Activated T-cell treated with anti-CD3 and anti-CD28 coated beads, Interleukin-2, amount 50 U/mL, for 24 hours (primary cell): ENCODE data around the gene ARHGAP18.

Experiments used
- DNase-seq: peaks from one replicate; pipeline ENCODE4 v3.0.0-alpha.2; 2020
- H3K27ac Mint-ChIP-seq: 2 replicates; pipeline ENCODE4 v1.8.0; 2020; ENCODE audit warnings: mild to moderate bottlenecking, mixed read lengths
- H3K27me3 Mint-ChIP-seq: 2 replicates; pipeline ENCODE4 v1.8.0; 2020; ENCODE audit warnings: mixed read lengths
- H3K36me3 Mint-ChIP-seq: 2 replicates; pipeline ENCODE4 v1.8.0; 2020; ENCODE audit warnings: low read depth, mixed read lengths
- H3K4me1 Mint-ChIP-seq: 2 replicates; pipeline ENCODE4 v1.8.0; 2020; ENCODE audit warnings: low read depth, mixed read lengths
- H3K4me3 Mint-ChIP-seq: 2 replicates; pipeline ENCODE4 v1.8.0; 2020; ENCODE audit warnings: mild to moderate bottlenecking, moderate library complexity, mixed read lengths
- H3K9me3 Mint-ChIP-seq: 2 replicates; pipeline ENCODE4 v1.8.0; 2020; ENCODE audit warnings: mixed read lengths

ARHGAP18 gene

DNA sequence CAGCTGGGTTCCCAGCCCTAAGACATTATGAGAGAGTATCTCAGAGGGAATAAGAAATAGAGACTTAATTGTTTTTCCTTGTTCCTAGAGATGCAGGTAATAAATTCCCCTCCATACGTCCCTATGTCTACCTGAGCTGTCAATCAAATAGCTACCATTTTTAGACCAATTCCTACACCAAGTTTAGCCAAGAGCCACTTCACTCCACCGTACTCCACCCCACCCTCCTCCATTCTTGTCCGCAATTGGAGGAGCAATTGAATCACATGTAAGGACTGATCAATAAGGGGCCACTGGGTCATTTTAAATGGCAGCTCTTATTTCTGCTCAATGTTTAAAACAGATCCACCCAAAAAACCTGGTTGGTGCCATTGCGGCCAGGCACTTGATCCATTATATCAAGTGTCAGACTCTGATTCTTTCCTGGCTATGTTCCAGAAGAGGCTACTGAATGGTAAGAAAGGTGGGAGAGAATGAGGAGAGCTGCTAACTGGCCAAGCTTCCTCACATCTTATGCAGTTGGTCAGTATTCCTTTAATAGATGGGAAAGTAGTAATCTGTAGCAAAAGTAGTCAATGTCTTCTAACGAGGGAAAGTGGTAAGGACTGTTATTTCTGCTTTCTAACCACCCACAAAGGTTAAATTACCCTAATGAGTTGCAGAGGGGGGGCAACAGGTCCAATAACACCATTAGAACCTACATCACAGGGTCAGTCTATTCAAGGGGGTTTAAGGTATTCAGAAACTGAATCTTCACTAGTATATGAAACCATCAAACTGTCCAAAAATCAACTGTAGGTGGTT is 34.1 kb downstream of the ARHGAP18 start:
- Mint-ChIP-seq H3K4me3 (no peak overlapping the region), H3K36me3 (no peaks in the 10 kb centered on the region), H3K9me3 (no peaks in the 10 kb centered on the region), H3K27me3 (no peaks in the 10 kb centered on the region), H3K27ac (no peak overlapping the region), H3K4me1 (peaks cover 47% of the 10 kb centered on the region)
- DNase-seq = no peak

DNA sequence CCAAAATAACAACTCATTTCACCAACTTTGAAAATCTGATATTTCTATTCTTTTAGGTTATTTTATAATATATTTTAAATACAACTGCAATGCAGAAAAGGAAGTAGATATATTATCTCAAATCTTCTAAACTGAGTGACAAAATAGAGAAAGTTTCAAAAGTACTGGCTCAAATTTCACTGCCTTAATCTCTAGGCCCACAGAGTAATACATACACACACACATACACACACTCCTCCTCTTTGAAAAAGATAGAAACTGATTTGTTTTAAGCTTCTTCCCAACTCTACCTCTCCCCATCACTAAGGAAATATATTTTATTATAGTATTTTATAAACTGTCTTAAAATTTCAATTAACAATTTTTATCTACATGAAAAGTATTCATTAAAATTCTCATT is 36.2 kb downstream of the ARHGAP18 start:
- no peak overlapping the region for H3K27ac Mint-ChIP-seq
- H3K9me3 Mint-ChIP-seq = no peaks in the 10 kb centered on the region
- no peaks in the 10 kb centered on the region for H3K27me3 Mint-ChIP-seq
- no peak overlapping the region for H3K4me3 Mint-ChIP-seq
- no peak for DNase-seq
- H3K4me1 Mint-ChIP-seq = peaks cover 51% of the 10 kb centered on the region
- H3K36me3 Mint-ChIP-seq = no peaks in the 10 kb centered on the region

DNA sequence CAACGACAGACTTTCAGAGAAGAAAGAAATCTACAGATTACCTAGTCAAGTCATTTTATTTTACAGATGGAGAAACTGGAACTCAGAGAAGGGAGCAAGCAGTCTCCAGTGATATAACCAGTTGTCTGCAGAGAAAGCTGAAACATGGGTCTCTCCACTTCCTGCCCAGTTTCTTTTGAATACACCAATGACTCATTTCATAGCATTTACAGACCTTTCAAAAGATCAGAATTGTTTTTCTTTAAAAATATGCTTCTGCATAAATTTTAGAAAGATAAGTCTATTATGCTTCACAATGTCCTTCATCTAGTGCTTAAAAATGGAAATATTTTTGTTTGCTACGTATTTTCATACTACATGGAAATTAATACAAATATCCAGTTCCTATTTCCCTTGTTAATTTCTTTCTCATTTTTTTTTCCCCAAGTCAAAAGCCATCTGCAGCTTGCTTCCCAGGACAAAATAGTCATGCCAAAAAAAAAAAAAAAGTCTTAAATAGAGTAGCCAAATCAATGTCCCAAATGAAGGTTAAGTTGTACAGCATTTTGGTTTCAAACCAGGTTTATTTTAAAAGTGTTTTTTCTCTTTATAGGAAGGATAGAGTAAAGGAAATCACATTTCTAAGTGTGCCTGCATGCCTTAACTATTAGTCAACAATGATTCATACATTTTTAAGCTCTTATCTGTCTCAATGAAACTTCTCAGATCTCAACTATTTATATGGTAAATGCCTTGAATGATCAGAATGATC is 36.9 kb downstream of the ARHGAP18 start:
- Mint-ChIP-seq H3K4me1 (peaks cover 48% of the 10 kb centered on the region), H3K4me3 (peak overlapping the region; percentile 65), H3K9me3 (no peaks in the 10 kb centered on the region), H3K27ac (peak overlapping the region; percentile 95), H3K27me3 (no peaks in the 10 kb centered on the region), H3K36me3 (no peaks in the 10 kb centered on the region)
- DNase-seq = no peak

DNA sequence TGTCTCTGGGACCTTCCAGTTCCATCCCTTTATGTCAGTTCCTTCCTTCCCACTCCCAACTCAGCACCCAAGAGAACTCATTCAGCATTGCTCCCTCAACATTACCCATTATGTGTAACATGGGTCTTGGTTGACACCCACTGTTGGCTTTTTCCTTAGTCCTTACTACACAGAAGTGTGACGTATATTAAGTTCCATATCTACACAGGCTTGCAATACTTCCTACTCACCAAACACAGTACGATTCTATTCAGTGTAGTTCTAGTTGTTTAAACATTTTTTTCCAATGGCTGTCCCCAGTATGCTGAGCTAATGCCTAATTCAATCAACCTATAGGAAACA is 37.7 kb downstream of the ARHGAP18 start:
- Mint-ChIP-seq H3K9me3 (no peaks in the 10 kb centered on the region), H3K4me3 (peak overlapping the region; percentile 65), H3K4me1 (peaks cover 41% of the 10 kb centered on the region), H3K27ac (peak overlapping the region; percentile 95), H3K36me3 (no peaks in the 10 kb centered on the region), H3K27me3 (no peaks in the 10 kb centered on the region)
- DNase-seq = no peak

DNA sequence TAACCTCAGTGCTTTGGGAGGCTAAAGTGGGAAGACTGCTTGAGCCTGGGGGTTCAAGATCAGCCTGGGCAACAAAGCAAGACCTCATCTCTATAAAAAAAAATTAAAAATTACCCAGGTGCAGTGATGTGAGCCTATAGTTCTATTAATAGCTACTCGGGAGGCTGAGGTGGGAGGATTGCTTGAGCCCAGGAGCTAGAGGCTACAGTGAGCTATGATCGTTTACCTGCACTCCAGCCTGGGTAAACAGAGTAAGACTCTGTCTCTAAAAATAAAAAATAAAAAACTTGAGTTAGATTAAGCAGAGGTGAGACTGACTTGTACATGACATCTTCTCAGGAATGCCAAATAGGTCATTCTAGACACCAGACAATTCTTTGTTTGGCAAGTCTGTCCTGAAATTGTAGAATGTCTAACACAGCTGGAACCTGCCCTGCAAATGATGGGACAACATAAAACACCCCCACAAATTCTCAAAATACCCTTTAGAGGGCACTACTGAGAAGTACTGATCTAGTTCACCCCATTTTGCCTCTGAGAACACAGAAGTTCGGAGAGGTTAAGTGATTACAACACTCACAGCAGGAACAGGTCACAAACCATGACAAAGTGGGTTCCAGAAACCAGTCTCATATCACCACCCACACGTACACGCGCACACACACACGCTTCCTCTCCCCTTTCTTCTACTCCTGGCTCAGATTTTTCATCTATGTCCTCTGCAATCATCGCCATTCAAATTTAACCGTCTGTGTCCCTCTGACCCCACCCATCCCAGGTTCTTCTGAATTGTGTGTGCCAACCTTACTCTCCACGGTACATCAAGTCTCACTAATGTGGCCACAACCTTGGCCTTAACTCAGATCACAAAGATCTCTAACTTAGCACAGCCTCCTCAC is 38.3 kb downstream of the ARHGAP18 start:
- Mint-ChIP-seq H3K27ac (peak overlapping the region; percentile 95), H3K27me3 (no peaks in the 10 kb centered on the region), H3K36me3 (no peaks in the 10 kb centered on the region), H3K4me1 (peaks cover 41% of the 10 kb centered on the region), H3K9me3 (no peaks in the 10 kb centered on the region), H3K4me3 (peak overlapping the region; percentile 65)
- DNase-seq = peak; percentile 67

DNA sequence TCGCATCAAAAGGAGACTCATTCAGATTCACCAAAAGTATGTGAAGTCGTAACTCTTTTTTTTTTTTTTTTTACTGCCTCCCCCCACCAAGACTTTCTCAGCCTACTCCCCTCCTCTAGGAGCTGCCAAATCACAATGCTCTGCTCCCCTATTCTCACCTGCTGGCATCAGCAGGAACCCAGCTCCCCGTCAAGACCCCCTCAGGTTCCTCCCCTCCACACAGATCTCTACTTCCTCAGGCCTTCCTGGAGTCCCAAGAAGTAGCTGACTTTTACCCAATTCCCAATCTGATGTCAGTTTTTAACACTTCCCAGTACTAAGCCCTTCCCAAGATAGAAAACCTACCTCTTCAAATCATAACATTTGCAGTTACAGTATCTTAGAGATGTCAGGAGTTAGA is 39.3 kb downstream of the ARHGAP18 start:
- H3K4me3 Mint-ChIP-seq = no peak overlapping the region
- no peak for DNase-seq
- H3K36me3 Mint-ChIP-seq = no peaks in the 10 kb centered on the region
- H3K27me3 Mint-ChIP-seq = no peaks in the 10 kb centered on the region
- peak overlapping the region; percentile 74 for H3K27ac Mint-ChIP-seq
- no peaks in the 10 kb centered on the region for H3K9me3 Mint-ChIP-seq
- peaks cover 45% of the 10 kb centered on the region for H3K4me1 Mint-ChIP-seq

DNA sequence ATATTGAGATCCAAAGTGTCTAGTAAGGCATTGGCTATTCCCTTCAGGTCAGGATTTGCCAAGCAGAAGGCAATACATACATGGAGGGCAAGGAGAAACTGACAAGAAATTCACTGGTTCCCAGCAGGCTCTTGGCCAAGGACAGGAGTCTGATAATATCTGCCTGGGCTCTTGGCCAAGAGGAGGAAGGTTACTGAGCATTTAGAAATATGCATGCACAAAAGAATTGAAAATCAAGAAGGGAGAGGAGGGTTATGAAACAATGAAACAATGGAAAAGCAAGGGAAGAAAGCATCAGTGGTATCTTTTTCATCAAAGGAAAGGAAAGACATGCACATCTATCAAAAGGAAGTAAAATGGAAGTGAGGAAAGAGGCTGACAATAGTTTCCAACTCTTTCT is 42.4 kb downstream of the ARHGAP18 start:
- Mint-ChIP-seq H3K27ac (no peak overlapping the region), H3K4me3 (no peak overlapping the region), H3K27me3 (no peaks in the 10 kb centered on the region), H3K4me1 (peaks cover 28% of the 10 kb centered on the region), H3K9me3 (no peaks in the 10 kb centered on the region), H3K36me3 (no peaks in the 10 kb centered on the region)
- no peak for DNase-seq

DNA sequence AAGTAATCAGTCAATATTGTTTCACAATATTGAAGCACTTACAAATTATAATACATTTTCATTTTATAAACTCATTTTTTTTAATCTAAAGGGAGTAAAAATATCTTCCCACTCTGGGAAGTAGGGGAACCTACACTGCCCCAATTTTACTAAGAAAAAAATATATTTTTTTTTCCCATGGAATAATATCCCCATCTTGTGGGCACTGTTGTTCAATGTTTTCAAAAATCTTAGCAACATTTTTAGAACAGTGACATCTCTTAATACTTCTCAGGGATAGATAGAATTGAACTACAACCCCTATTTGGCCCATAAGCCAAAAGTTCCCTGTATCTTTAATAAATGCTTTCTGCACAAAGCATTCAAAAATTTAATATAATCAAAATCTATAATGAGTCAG is 42.9 kb downstream of the ARHGAP18 start:
- no peaks in the 10 kb centered on the region for H3K36me3 Mint-ChIP-seq
- DNase-seq = no peak
- no peaks in the 10 kb centered on the region for H3K9me3 Mint-ChIP-seq
- H3K4me3 Mint-ChIP-seq = no peak overlapping the region
- no peaks in the 10 kb centered on the region for H3K27me3 Mint-ChIP-seq
- peaks cover 26% of the 10 kb centered on the region for H3K4me1 Mint-ChIP-seq
- H3K27ac Mint-ChIP-seq = no peak overlapping the region

DNA sequence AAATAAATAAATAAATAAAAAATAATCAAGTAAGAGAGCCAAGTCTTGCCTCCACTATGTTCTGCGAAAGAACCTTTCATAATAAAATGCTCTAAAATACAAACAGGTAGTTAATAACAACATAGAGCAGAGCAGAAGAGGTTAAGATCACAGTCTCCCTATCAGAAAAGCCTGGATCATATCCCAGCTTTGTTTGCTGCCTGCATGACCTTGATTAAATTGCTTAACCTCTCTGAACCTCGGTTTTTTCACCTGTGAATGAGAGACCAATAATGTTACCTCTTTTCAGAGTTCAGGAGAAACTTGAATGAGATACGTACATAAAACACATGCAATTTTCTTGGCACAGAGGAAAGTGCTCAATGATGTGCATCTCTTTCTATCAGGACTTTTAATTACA is 44.4 kb downstream of the ARHGAP18 start:
- no peaks in the 10 kb centered on the region for H3K36me3 Mint-ChIP-seq
- H3K9me3 Mint-ChIP-seq = no peaks in the 10 kb centered on the region
- no peak overlapping the region for H3K27ac Mint-ChIP-seq
- no peaks in the 10 kb centered on the region for H3K27me3 Mint-ChIP-seq
- peaks cover 17% of the 10 kb centered on the region for H3K4me1 Mint-ChIP-seq
- no peak for DNase-seq
- no peak overlapping the region for H3K4me3 Mint-ChIP-seq

DNA sequence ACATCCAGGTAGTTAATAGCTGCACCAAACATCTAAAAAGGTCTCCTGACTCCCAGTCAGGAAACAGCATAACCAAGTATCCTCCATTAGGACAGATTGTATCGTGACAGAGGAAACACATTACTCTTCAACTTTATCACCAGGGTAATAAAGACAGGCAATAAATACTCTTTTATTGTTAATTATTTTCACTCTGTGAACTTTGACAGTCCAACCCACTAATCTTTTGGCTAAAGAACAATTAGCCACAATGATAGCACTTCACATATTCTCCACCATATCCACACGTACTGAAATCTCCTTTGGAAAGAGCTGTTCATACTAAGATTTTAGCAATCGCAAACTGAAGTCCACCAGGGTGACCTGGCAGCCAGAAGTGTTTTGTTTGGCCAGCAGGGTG is 46.4 kb downstream of the ARHGAP18 start:
- H3K36me3 Mint-ChIP-seq = no peaks in the 10 kb centered on the region
- H3K4me3 Mint-ChIP-seq = no peak overlapping the region
- H3K9me3 Mint-ChIP-seq = no peaks in the 10 kb centered on the region
- peaks cover 17% of the 10 kb centered on the region for H3K4me1 Mint-ChIP-seq
- DNase-seq = no peak
- H3K27me3 Mint-ChIP-seq = no peaks in the 10 kb centered on the region
- H3K27ac Mint-ChIP-seq = no peak overlapping the region

DNA sequence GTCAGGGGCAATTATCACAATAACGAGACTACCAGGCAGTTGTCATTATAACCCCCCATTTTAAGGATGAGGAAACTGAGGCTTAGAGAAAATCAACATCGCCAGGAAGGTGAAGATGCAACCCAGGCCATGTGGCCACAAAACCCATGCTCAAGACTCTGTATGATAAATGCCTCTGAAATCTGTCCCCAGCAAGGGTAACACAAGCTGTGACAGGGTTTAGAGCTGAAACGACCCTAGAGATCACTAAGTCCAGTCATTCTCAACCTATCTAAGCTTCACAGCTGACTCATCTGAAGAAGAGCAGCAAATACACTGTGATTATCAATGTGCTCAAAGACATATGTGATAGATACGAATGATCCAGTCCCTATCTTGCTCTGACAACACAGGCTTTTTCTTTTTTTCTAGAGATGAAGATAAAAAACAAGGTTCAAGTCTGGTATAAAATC is 47.0 kb downstream of the ARHGAP18 start:
- no peaks in the 10 kb centered on the region for H3K9me3 Mint-ChIP-seq
- H3K4me3 Mint-ChIP-seq = no peak overlapping the region
- peaks cover 17% of the 10 kb centered on the region for H3K4me1 Mint-ChIP-seq
- no peaks in the 10 kb centered on the region for H3K27me3 Mint-ChIP-seq
- no peak overlapping the region for H3K27ac Mint-ChIP-seq
- no peak for DNase-seq
- H3K36me3 Mint-ChIP-seq = no peaks in the 10 kb centered on the region

DNA sequence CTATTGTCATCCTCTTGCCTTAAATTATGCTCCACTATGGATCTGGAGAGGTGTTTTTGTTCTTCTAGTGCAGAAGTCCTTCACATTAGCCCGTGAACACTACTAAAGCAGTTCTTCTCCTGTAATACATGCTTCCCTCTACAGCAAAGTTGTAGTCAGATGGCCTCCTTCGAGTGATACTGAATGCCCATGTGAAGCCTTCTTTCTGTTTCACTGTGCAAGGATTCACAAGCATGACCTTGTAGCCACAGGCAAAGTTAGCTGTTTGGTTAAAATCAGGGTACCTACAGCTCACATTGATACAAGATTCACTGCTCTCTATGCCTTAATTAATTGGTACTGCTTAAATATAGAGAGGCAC is 47.6 kb downstream of the ARHGAP18 start:
- Mint-ChIP-seq H3K27me3 (no peaks in the 10 kb centered on the region), H3K27ac (no peak overlapping the region)

DNA sequence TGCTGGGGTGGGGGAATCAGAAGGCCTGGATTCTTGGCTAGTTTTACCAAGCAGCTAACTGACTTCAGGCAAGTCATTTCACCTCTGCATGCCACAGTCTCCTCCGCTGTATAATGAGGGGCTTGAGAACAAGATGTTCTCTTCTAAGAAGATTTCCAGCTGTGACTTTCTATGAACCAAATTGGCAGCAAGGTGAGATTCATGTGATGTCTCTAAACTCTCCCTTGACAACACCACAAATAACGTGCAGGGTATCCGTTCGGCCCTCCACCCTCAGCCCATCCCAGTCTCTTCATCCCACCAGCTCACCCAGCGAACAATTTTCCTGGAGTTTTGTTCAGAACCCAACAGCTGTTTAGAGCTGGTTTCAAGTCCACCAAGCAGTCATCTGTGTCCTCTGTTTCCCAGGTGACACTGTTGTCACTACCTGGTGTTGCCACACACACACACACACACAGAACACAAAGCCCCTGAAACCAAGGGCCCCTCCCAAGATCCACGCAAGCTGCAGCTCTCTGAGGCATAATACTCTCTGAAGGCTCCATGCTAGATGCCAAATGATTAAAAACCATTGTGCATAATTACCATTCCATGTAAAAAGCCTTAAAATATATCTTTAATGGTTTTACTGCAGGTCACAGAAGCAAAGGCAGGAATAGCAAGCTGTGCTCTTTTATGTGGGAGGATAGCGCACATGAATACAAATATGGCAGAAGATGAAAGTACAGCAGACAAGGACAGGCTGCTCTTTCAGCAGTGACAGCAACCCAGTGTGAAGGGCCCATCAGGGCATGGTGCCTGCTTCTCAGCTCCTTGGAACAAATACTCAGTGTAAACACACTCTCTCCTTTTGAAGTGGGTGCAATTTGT is 48.2 kb downstream of the ARHGAP18 start:
- H3K4me1 Mint-ChIP-seq = peaks cover 17% of the 10 kb centered on the region
- no peaks in the 10 kb centered on the region for H3K36me3 Mint-ChIP-seq
- H3K27ac Mint-ChIP-seq = no peak overlapping the region
- DNase-seq = no peak
- H3K9me3 Mint-ChIP-seq = no peaks in the 10 kb centered on the region
- no peaks in the 10 kb centered on the region for H3K27me3 Mint-ChIP-seq
- H3K4me3 Mint-ChIP-seq = no peak overlapping the region

More for the DNA sequence above, 47.6 kb downstream of the ARHGAP18 start:
- Mint-ChIP-seq H3K4me1 (peaks cover 17% of the 10 kb centered on the region), H3K36me3 (no peaks in the 10 kb centered on the region), H3K9me3 (no peaks in the 10 kb centered on the region), H3K4me3 (no peak overlapping the region)
- no peak for DNase-seq

DNA sequence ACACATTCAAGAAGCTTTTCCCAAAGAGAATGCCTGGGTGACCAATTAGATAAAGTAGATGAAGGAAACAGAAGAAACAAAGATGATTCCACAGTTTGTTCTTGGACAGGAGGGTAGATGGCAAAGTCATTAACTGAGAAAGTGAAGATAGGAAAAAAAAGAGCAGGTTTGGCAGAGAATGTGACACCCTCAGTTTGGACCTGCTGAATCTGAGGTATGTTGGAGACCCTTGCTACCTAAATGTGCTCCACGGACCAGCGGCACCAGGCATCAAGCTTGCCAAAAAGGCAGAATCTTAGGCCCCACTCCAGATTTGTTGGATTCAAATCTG is 49.7 kb downstream of the ARHGAP18 start:
- Mint-ChIP-seq H3K4me1 (peaks cover 20% of the 10 kb centered on the region), H3K27me3 (no peaks in the 10 kb centered on the region), H3K9me3 (no peaks in the 10 kb centered on the region), H3K27ac (no peak overlapping the region), H3K36me3 (no peaks in the 10 kb centered on the region), H3K4me3 (no peak overlapping the region)
- no peak for DNase-seq
